Measurements from ENCODE around the gene HIP1.
"Not testable (repeated sequence)": the region's sequence is repeated elsewhere in the genome, so short reads cannot be mapped to it uniquely, and the experiment has no call there.

Gene HIP1

GRCh38 chr7:75642810-75643486, 95.8 kb downstream of the HIP1 start:
- DNase-seq (ENCODE audit: low read depth): peak; percentile 59

- DNase-seq (ENCODE audit: low read depth): no peak
Measured at GRCh38 chr7:75640201-75640600, 98.5 kb downstream of the HIP1 start.

- DNase-seq (ENCODE audit: low read depth): no peak
Measured at GRCh38 chr7:75639886-75640190, 98.9 kb downstream of the HIP1 start.

GRCh38 chr7:75639071-75639885, 99.5 kb downstream of the HIP1 start:
- DNase-seq (ENCODE audit: low read depth): peak; percentile 27

- DNase-seq (ENCODE audit: low read depth): no peak
Measured at GRCh38 chr7:75638594-75639070, 100.1 kb downstream of the HIP1 start.

- DNase-seq (ENCODE audit: low read depth): no peak
Measured at GRCh38 chr7:75637854-75638593, 100.7 kb downstream of the HIP1 start.

- DNase-seq (ENCODE audit: low read depth): no peak
Measured at GRCh38 chr7:75635036-75635435, 103.7 kb downstream of the HIP1 start.

- not testable (repeated sequence) for DNase-seq (ENCODE audit: low read depth)
Measured at GRCh38 chr7:75632587-75632986, 106.2 kb downstream of the HIP1 start.

- DNase-seq (ENCODE audit: low read depth): no peak
Measured at GRCh38 chr7:75631711-75632110, 107.0 kb downstream of the HIP1 start.

- no peak for DNase-seq (ENCODE audit: low read depth)
Measured at GRCh38 chr7:75630549-75630948, 108.2 kb downstream of the HIP1 start.

GRCh38 chr7:75629044-75629443, 109.7 kb downstream of the HIP1 start:
- no peak for DNase-seq (ENCODE audit: low read depth)

- DNase-seq (ENCODE audit: low read depth): no peak
Measured at GRCh38 chr7:75628055-75628454, 110.7 kb downstream of the HIP1 start.

GRCh38 chr7:75626954-75627353, 111.8 kb downstream of the HIP1 start:
- no peak for DNase-seq (ENCODE audit: low read depth)

GRCh38 chr7:75625868-75626267, 112.9 kb downstream of the HIP1 start:
- no peak for DNase-seq (ENCODE audit: low read depth)

- no peak for DNase-seq (ENCODE audit: low read depth)
Measured at GRCh38 chr7:75624134-75624832, 114.5 kb downstream of the HIP1 start.

GRCh38 chr7:75623390-75624133, 115.2 kb downstream of the HIP1 start:
- DNase-seq (ENCODE audit: low read depth): no peak

- no peak for DNase-seq (ENCODE audit: low read depth)
Measured at GRCh38 chr7:75621124-75621523, 117.6 kb downstream of the HIP1 start.

- no peak for DNase-seq (ENCODE audit: low read depth)
Measured at GRCh38 chr7:75619636-75620035, 119.1 kb downstream of the HIP1 start.

GRCh38 chr7:75617634-75618234, 121.0 kb downstream of the HIP1 start:
- peak; percentile 38 for DNase-seq (ENCODE audit: low read depth)

- DNase-seq (ENCODE audit: low read depth): no peak
Measured at GRCh38 chr7:75616421-75617167, 122.1 kb downstream of the HIP1 start.

All from activated T-cell treated with anti-CD3 and anti-CD28 coated beads for 48 hours (primary cell).